ENCODE results near the gene WRAP73. TPM values are rescaled to one million over a fixed set of nuclear protein-coding genes. Genes with fewer than 3 reads are reported as not detected.
"Not testable (repeated sequence)": the region's sequence is repeated elsewhere in the genome, so short reads cannot be mapped to it uniquely, and the experiment has no call there.

Gene WRAP73
- total RNA-seq, 1 donor from 2014 or later: 12.5 TPM

GRCh38 chr1:3621151-3621671, 28.7 kb downstream of the WRAP73 start:
- DNase-seq; intact Hi-C loops (cut with micrococcal nuclease); ATAC-seq: not testable (repeated sequence)

DNA sequence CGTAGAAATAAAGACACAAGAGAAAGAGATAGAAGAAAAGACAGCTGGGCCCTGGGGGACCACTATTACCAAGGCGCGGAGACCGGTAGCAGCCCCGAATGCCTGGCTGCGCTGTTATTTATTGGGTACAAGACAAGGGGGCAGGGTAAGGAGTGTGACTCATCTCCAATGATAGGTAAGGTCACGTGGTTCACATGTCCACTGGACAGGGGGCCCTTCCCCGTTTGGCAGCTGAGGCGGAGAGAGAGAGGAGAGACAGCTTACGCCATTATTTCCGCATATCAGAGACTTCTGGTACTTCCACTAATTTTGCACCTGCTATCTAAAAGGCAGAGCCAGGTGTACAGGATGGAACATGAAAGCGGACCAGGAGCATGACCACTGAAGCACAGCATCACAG, 29.2 kb downstream of the WRAP73 start:
- intact Hi-C loops (cut with micrococcal nuclease): no loop called here
- no peak for ATAC-seq
- no peak for DNase-seq

- ATAC-seq: peak; percentile 76
- intact Hi-C loops (cut with micrococcal nuclease): loop anchor here (5.0 kb wide), 1 partner anchor 127 kb away; no protein-coding TSS in a partner anchor
- DNase-seq: peak; percentile 63
These were observed 30.8 kb downstream of the WRAP73 start for GRCh38 chr1:3618881-3619671.

GRCh38 chr1:3618531-3618880, 31.4 kb downstream of the WRAP73 start:
- DNase-seq (no peak), ATAC-seq (no peak)
- intact Hi-C loops (cut with micrococcal nuclease): loop anchor here (5.0 kb wide), 1 partner anchor 126 kb away; no protein-coding TSS in a partner anchor

GRCh38 chr1:3617806-3618345, 32.0 kb downstream of the WRAP73 start:
- intact Hi-C loops (cut with micrococcal nuclease): loop anchor here (5.0 kb wide), 1 partner anchor 126 kb away; no protein-coding TSS in a partner anchor
- ATAC-seq (no peak), DNase-seq (no peak)

- no peak for DNase-seq
- no peak for ATAC-seq
- intact Hi-C loops (cut with micrococcal nuclease): loop anchor here (5.0 kb wide), 1 partner anchor 125 kb away; no protein-coding TSS in a partner anchor
These were observed 33.0 kb downstream of the WRAP73 start for GRCh38 chr1:3616861-3617260.

- DNase-seq (no peak), ATAC-seq (no peak)
- intact Hi-C loops (cut with micrococcal nuclease): loop anchor here (5.0 kb wide), 1 partner anchor 123 kb away; no protein-coding TSS in a partner anchor
These were observed 34.9 kb downstream of the WRAP73 start for GRCh38 chr1:3614755-3615742.

DNA sequence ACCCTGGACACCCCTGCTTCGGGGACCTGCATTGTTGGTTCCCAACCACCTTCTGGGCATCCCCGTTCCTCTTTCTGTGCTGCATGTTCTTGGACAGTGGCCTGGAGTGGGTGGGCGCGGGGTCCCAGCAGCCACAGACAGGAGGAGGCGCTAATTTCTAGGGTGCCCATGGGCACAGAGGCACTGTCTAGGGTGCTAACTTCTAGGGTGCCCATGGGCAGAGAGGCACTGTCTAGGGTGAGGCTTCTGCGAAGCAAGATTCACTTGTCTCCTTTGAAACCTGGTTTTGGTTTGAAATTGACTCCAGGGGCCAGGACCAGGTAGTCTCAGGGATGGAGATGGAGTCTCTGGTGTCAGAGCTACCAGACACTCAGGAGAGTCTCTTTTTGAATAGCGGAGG, 37.8 kb downstream of the WRAP73 start:
- no peak for DNase-seq
- ATAC-seq: no peak
- intact Hi-C loops (cut with micrococcal nuclease): no loop called here

DNA sequence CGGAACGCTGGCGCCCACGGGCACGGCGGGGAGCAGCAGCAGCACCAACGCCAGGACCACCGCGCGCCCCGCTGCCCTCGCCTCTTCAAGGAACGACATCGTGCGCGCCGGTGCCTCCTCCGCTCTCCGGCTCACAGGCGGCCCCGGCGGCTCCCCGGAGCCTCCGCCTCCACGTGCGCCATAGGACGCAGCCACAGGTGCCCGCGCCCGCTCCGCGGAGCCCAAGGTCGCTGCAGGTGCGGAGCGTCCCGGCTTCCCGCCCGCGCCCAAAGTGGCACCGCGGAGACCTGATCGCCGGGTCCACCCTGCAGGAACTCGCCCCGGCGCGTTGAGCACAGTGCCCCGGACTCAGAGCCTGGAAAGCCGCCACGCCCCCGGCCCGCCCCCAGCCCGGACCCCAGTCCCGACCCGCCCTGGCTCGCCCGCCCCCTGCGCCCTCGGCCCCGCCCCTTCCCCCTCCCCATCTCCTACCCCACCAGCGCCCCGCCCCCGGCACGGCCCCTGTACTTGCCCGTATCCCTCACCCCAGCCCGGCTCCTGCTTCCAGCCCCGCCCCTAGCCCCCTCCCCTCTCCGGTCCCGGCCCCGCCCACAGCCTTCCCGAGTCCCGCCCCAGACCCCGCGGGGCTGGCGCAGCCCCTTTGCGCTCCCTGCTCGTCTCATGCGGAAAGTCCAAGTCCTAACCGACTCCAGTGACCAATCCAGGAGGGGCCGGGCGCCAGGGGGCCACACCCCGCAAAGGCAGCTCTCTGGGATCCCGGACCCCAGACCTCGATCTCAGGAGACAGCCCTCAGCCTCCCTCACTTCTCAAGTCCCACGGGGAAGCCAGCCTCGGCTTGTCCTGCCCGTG, 38.5 kb downstream of the WRAP73 start, which contains the start of gene MEGF6:
Gene MEGF6 (minus strand): TSS at position 339 of the 850 bp plus-strand sequence. CDS start 240 bp downstream, at position 99.
- intact Hi-C loops (cut with micrococcal nuclease): no loop called here
- peak; percentile 65 for DNase-seq
- ATAC-seq: peak; percentile 76

GRCh38 chr1:3610527-3611169, 39.3 kb downstream of the WRAP73 start:
- intact Hi-C loops (cut with micrococcal nuclease): no loop called here
- DNase-seq: no peak
- no peak for ATAC-seq

GRCh38 chr1:3609769-3610526, 40.0 kb downstream of the WRAP73 start:
- ATAC-seq (no peak), DNase-seq (no peak)
- intact Hi-C loops (cut with micrococcal nuclease): no loop called here

GRCh38 chr1:3609016-3609768, 40.7 kb downstream of the WRAP73 start:
- intact Hi-C loops (cut with micrococcal nuclease): no loop called here
- DNase-seq (no peak), ATAC-seq (no peak)

DNA sequence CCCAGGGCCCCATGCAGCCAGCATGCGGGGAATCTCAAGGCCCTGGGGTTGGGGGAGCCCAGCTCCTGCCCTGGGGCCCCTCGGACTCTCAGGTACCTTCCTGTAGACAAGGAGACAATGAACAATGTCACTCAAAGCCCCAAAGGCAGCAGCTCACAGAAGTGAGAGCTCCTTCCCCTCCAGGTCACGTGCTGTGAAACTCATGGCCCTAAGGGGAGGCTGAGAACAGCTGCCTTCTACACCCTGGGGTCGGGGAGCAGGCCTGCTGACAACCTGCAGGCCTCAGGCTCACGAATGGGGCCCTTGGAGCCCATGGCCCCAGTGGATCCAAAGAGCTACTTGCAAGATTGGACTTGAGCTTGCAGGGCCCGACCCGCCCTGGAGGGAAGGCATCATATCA, 41.7 kb downstream of the WRAP73 start:
- DNase-seq (no peak), ATAC-seq (no peak)
- intact Hi-C loops (cut with micrococcal nuclease): no loop called here

DNA sequence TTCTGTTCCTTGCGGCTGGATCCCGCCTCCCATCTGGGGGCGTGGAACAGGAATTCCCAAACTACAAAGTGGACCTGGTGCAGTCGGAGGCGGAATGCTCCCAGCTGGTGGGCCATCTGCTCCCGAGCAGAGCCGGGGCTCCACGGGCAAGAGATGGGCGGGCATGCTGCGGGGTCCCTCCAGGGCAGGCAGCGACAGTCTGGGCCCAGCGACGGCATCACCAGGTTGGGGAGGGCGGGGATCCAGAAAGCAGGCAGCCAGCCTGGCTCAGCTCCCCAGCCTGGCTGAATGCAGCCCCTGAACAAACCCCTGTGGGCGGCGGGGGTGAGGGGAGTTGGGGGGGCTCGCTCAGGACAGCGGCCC, 42.2 kb downstream of the WRAP73 start:
- no peak for DNase-seq
- no peak for ATAC-seq
- intact Hi-C loops (cut with micrococcal nuclease): no loop called here

- no peak for DNase-seq
- intact Hi-C loops (cut with micrococcal nuclease): no loop called here
- ATAC-seq: no peak
These were observed 42.9 kb downstream of the WRAP73 start for GRCh38 chr1:3606779-3607702.
